Hepatocyte (in vitro differentiated cells): Measurements from ENCODE around the gene ZMIZ1.

Experiments
- EZH2phosphoT487 ChIP-seq: fragments of 200-600 bp; sonication (generic); IDR thresholded peaks from one replicate; pipeline ENCODE4 v1.6.1; 2018; ENCODE audit warnings: antibody characterized with exemption, mild to moderate bottlenecking, low read depth, moderate library complexity; ENCODE audit not compliant: unreplicated experiment, severe bottlenecking
- TF ChIP-seq, protein P1 (sequence below): fragments of 200-600 bp; sonication (generic); IDR thresholded peaks from 2 replicates; pipeline ENCODE4 v1.5.1; 2016; ENCODE audit warnings: antibody characterized with exemption, mild to moderate bottlenecking; ENCODE audit not compliant: poor library complexity

DNA sequence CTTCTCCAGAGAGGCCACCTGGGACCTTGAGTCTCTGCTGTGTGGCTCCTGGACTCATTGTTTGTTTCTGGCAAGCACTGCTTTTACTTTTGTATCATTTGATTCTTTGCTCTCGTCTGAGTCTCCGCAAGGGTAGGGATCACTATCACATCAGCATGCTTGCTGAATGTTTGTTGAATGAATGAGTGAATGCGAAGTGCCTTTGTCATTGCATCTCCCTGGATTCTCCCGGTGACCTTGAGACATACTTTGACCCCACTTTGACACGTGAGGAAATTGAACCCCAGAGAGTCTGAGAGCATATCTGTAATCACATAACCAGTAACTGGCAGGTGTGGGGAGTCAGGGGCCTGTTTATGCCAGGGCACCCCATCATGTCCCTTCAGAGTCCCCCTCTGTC is 92.8 kb downstream of the ZMIZ1 start:
- TF ChIP-seq, protein P1, sequence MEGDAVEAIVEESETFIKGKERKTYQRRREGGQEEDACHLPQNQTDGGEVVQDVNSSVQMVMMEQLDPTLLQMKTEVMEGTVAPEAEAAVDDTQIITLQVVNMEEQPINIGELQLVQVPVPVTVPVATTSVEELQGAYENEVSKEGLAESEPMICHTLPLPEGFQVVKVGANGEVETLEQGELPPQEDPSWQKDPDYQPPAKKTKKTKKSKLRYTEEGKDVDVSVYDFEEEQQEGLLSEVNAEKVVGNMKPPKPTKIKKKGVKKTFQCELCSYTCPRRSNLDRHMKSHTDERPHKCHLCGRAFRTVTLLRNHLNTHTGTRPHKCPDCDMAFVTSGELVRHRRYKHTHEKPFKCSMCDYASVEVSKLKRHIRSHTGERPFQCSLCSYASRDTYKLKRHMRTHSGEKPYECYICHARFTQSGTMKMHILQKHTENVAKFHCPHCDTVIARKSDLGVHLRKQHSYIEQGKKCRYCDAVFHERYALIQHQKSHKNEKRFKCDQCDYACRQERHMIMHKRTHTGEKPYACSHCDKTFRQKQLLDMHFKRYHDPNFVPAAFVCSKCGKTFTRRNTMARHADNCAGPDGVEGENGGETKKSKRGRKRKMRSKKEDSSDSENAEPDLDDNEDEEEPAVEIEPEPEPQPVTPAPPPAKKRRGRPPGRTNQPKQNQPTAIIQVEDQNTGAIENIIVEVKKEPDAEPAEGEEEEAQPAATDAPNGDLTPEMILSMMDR: no peak
- no peak for TF ChIP-seq EZH2phosphoT487
